Ovary (tissue), 3 donors: ENCODE results near the gene FRY.

ENCODE experiments used
- CTCF ChIP-seq, 3 donors: fragments of 450-650 bp in 2 of 3; fragments of 200-600 bp in 1 of 3; IDR thresholded peaks; one replicate each; pipeline versions ENCODE4 v1.5.1 to v1.8.0; 2016 to 2022; ENCODE audit warnings: antibody characterized with exemption in 3 of 3, mild to moderate bottlenecking in 1 of 3
- EP300 ChIP-seq: sonication (generic); formaldehyde crosslinking; IDR thresholded peaks from one replicate; pipeline ENCODE4 v1.6.1; 2017; ENCODE audit warnings: antibody characterized with exemption
- donor health status: DM: no; HTN: no; CAD: no.

- TF ChIP-seq CTCF (IDR thresholded peaks at IDR 0.05) (no peak), EP300 (no peak)
Observed at GRCh38 chr13:32199168-32199567, 167.6 kb downstream of the FRY start.
